ENCODE measurements around the gene RAB1A. TPM values are rescaled to one million over a fixed set of nuclear protein-coding genes. Genes with fewer than 3 reads are reported as not detected.

Gene RAB1A
- total and polyA plus RNA-seq, 2 experiments from 2014 or later = 94.8 to 172 TPM

GRCh38 chr2:65130664-65131175, 814 bp upstream of the RAB1A start:
- Mint-ChIP-seq H3K27ac (peak overlapping the region; percentile 97), H3K4me1 (peaks cover 23% of the 10 kb centered on the region), H3K4me3 (peak overlapping the region; percentile 86), H3K27me3 (ENCODE audit: insufficient read depth, low read depth, poor library complexity) (peaks cover 10% of the 10 kb centered on the region), H3K9me3 (no peaks in the 10 kb centered on the region), H3K36me3 (ENCODE audit: low read depth) (peaks cover 3% of the 10 kb centered on the region; the same call in 1 of the 3 replicates)
- H3K27ac ChIP-seq (ENCODE audit: low read depth) = peak overlapping the region; percentile 97
- H3K36me3 ChIP-seq (ENCODE audit: insufficient read depth) = no peaks in the 10 kb centered on the region
- peak overlapping the region; percentile 91 for H2AFZ ChIP-seq
- H3K27me3 ChIP-seq (ENCODE audit: insufficient read depth) = no peaks in the 10 kb centered on the region
- H3F3A ChIP-seq (replicated peaks; ENCODE audit: low read depth) = 0 out of 2 replicates have a peak, but pooled peaks cover 3% of the 10 kb centered on the region
- H3K4me3 ChIP-seq = peak overlapping the region; percentile 87
- H3K4me2 ChIP-seq = peak overlapping the region; percentile 72
- ATAC-seq (peak; percentile 62), DNase-seq (ENCODE audit: low spot score) (no peak)
- H4K20me1 ChIP-seq (replicated peaks; ENCODE audit: insufficient read depth) = peaks cover 19% of the 10 kb centered on the region
- H3K4me1 ChIP-seq (ENCODE audit: insufficient read depth) = peaks cover 33% of the 10 kb centered on the region
- no peaks in the 10 kb centered on the region for H3K9me2 ChIP-seq (ENCODE audit: insufficient read depth)
- peaks cover 39% of the 10 kb centered on the region for H3K79me2 ChIP-seq (replicated peaks; ENCODE audit: insufficient read depth)
- TF ChIP-seq JUNB (IDR thresholded peaks at IDR 0.05; ENCODE audit: unreplicated experiment) = no peak
- no peak for TF ChIP-seq ZNF462 (CRISPR knock-in tag; IDR thresholded peaks at IDR 0.05)
- no peak for TF ChIP-seq ZNF114 (CRISPR knock-in tag; IDR thresholded peaks at IDR 0.05)
- TF ChIP-seq CTCF (conservative IDR thresholded peaks at IDR 0.05; ENCODE audit: low read depth in 2 of 2) = 0 out of 4 replicates have a peak, but pooled peaks of 1 of the 2 experiments have one; percentile 3
- TF ChIP-seq POLR2AphosphoS5 (IDR thresholded peaks at IDR 0.05; ENCODE audit: low read depth) = no peak; the same call in 1 of the 2 replicates
- TF ChIP-seq ZNF331 (CRISPR knock-in tag; IDR thresholded peaks at IDR 0.05; ENCODE audit: low read depth) = no peak
- no peak for TF ChIP-seq NANOG (IDR thresholded peaks at IDR 0.05; ENCODE audit: borderline replicate concordance)
- 0 out of 2 replicates have a peak, but pooled peaks have one; percentile 38 for TF ChIP-seq CREB1 (CRISPR knock-in tag; IDR thresholded peaks at IDR 0.05; ENCODE audit: low read depth)

All from GM23338 (cell line).